Right renal cortex interstitium (tissue), 3 donors: ENCODE results near the gene KLHDC3. TPM values are rescaled to one million over a fixed set of nuclear protein-coding genes. Genes with fewer than 3 reads are reported as not detected.
"Not testable (repeated sequence)": the region's sequence is repeated elsewhere in the genome, so short reads cannot be mapped to it uniquely, and the experiment has no call there.

ENCODE experiments used
- DNase-seq, 3 donors: peaks; one replicate each; pipeline ENCODE4 v3.0.0-alpha.2; 2013; ENCODE audit warnings: low read depth in 3 of 3, low spot score in 2 of 3
- polyA plus RNA-seq, 3 donors: library from polyadenylated mRNA; unstranded; fragments of 120-200 nt; gene quantifications; one replicate each; pipeline ENCODE4 v1.2.1, GENCODE V29; 2013; ENCODE audit not compliant: insufficient read length in 3 of 3

Gene KLHDC3
- polyA plus RNA-seq, 3 donors: 90.5 to 104 (median 92.2) TPM

GRCh38 chr6:42987533-42988451 lies 26.3 kb upstream of the KLHDC3 start:
- DNase-seq: no peak

DNA sequence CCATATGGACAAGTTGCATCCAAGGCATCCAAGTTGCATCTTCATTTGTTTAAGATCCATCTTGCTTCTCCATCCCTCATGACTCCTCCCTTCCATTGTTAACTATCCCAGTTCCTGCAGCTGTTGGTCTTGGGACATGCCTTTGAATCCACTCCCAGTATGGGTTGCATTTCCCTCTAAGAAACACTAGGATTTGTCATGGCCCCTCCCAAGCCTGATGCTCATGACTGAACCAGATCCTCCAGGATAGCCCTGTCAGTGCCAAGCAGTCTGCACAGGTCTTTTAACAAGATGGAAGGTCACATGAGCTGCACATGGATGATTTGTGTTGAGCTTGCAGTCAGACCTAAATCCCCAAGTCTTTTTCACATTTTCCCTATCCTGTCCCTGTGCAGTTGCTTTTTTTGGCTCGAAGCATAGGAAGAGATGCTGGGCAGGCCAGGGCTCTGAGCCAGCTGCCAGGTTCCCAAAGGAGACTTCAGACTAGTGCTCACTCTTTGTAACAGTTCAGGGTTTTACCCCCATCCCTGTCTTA lies 25.5 kb upstream of the KLHDC3 start:
- DNase-seq: no peak

- DNase-seq: no peak
These were observed 24.1 kb upstream of the KLHDC3 start for GRCh38 chr6:42989923-42990322.

- no peak for DNase-seq
These were observed 20.6 kb upstream of the KLHDC3 start for GRCh38 chr6:42993445-42993844.

DNA sequence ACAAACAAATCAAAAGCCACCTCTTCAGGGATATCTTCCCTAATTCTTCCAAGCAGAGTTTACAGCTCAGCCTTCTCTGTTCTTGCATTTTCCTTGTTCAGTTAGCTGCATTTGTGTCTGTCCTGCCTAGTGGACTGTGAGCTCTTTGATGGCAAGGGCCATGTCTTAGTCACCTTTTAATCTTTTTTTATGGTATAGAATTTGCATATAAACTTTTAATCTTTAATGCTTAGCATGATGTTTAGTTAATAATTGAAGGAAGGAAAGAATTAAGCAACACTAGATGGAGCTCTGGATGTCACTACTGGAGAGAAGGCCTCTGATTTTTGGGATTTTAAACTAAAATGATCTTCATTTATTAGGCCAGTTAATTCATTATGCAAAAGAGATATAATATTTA lies 17.5 kb upstream of the KLHDC3 start:
- no peak for DNase-seq

DNA sequence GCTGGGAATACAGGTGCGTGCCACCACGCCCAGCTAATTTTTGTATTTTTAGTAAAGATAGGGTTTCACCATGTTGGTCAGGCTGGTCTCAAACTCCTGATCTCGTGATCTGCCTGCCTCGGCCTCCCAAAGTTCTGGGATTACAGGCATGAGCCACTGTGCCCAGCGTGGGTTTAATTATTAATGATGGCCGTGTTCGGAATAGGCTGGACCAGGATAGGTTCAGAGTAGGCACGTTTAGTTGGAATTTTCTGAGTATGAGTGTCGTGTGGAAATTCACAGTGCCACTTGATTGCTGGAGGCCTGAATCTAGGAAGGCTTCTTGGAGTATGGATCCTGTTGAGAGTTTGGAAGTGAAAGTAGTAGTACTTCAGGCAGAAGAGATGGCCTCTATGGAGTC lies 15.8 kb upstream of the KLHDC3 start:
- DNase-seq: not testable (repeated sequence)

GRCh38 chr6:43001843-43002242 lies 12.2 kb upstream of the KLHDC3 start:
- no peak for DNase-seq

GRCh38 chr6:43005844-43006243 lies 8.2 kb upstream of the KLHDC3 start:
- DNase-seq: no peak

GRCh38 chr6:43006251-43006650 lies 7.8 kb upstream of the KLHDC3 start:
- no peak for DNase-seq

GRCh38 chr6:43007126-43007525 lies 6.9 kb upstream of the KLHDC3 start:
- no peak for DNase-seq

DNA sequence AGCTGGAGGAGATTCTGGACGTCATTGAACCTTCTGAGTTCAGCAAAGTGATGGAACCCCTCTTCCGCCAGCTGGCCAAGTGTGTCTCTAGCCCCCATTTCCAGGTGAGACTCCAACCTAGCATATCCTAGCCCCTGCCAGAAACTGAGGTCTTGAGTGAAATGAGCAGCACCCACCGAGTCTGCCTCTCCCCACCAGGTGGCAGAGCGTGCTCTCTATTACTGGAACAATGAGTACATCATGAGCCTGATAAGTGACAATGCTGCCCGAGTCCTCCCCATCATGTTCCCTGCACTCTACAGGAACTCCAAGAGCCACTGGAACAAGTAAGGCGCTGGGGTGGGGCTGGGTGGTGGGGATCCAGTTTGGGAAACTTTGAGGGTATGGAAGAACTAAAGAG lies 4.9 kb upstream of the KLHDC3 start:
- DNase-seq: no peak

- no peak for DNase-seq
These were observed 2.8 kb upstream of the KLHDC3 start for GRCh38 chr6:43011207-43011606.

- DNase-seq: no peak
These were observed 1.7 kb upstream of the KLHDC3 start for GRCh38 chr6:43012364-43012763.

DNA sequence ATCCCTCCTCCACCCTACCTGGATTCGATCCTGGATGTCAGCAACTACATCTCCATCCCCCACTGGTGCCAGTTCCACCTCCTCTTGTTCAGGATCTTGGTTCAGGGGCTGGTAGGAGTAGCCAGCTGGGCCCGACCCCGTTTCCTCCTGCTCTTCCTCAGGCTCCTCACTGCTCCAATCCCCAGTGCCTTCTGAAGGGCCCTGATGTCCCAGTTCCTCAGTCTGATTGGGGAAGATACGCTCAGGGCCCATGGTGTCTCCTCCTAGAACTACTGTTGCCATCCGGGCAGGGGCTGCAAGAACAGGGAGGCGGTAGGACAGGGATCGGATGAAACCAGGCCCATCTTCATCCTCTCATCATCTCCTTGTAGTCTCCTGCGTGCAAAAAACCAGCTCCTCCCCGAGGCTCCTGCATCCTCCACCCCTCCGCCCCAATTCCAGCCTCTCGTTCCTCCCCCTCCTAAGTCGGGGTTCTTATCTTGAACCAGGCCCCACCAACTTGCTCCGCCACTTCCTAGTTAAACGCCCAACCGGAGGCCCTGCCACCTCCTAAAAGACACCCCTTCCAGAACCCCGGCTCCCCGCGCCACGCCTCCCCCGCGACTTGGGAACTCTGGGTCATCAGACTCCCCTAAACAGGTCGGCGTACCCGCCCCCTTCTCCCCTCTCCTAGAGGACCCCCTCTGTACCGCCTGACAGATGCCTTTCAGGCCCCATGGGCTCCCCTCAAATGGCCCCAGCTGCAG lies 779 bp upstream of the KLHDC3 start:
- DNase-seq: no peak

DNA sequence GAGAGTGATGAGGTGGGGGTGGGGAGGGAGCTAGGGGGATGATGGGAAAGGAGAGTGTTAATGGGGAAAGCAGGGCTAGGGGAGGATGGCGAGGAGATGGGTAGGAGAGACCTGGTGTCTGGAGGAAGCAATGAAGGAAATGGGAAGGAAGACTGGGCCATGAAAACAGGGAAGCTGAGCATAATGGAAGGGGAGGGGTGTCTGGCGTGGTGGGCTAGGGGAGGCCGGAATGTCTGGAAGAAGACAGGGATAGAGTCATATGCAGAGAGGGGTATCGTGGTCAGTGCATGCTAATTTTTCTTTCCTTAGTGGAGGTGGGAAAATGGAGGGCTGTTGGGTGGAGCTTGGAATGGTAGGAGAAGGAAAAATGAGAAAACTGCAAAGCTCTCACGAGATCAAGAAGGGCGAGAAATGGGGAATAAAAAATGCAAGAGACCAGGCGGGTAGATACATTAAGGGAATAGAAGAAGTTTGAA lies 423 bp downstream of the KLHDC3 start:
- DNase-seq: no peak

- no peak for DNase-seq
These were observed 2.3 kb downstream of the KLHDC3 start for GRCh38 chr6:43016176-43016942.

DNA sequence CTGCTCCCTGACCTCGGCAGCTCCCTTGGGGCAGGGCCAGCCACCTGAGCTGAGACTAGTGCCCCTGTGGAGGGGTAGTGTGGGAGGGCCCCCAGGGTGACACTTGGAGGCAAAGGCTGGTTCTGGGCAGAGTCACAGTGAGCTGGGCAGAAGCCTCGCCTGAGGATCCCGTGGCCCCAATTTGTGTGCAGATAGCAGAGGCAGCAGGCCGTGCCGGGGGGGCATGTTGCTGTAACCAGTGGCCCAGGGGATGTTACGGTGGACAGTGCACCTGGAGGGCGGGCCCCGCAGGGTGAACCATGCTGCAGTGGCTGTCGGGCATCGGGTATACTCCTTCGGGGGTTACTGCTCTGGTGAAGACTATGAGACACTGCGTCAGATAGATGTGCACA lies 2.9 kb downstream of the KLHDC3 start:
- DNase-seq: no peak

DNA sequence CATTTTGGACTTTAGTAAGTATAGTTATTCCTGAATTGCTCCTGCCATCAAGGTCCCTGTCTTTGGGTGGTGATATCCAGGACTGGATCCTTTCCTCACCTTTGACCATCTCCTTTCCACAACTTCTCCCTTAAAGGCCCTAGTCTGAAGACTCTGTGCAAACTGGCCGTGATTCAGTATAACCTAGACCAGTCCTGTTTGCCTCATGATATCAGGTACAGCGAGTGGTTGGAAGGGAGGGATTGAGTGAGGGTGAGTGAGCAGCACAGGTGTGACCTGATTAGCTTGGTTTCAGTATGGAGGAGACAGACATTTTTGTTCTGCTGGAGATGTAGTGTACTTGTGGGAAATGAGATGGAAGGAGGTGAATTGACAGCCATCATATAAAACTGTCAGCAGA lies 5.1 kb downstream of the KLHDC3 start:
- DNase-seq: no peak

DNA sequence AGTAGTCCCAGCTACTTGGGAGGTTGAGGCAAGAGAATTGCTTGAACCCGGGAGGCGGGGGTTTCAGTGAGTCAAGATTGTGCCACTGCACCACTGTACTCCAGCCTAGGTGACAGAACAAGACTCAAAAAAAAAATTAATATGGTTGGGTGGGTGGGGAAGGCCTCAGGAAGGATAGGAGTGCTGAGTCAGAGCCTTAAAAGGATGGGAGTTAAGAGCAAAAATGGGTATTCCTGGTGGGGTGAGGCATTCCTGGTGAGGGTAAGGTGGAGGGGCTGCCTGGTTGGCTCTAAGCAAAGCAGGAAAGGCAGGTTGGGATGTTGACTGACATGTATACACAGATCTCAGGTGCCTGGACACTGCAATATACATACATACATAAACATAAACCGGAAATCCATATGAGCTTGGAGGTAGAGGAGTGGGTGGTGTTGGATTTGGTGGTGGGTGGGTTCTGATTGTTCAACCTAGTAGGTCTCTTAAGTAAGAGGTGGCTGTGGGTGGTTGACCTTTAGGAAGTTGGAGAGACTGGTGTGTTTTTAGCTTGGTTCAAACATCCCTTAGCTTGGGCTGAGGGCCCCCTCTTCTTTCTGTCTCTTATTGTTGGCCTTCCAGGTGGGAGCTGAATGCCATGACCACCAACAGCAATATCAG lies 6.1 kb downstream of the KLHDC3 start:
- no peak for DNase-seq

DNA sequence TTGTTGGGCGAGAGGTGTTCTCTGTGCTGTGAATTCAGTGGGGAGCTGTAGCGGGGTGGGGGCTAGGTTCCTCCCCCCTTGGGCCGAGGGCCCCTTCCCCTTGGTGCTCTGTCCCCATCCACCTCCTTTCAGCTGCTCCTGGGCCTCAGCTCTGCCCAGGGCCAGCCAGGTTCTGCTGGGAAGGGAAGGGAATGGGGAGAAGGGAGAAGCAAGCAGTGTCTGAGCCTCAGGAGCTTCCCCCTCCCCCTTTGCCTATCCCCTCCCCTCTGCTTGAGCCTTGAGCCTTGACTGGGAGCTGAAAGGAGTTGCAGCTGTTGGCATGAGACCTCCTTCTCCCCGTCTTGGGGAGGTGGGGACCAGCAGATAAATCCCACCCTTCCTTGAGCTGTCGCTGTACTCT lies 6.8 kb downstream of the KLHDC3 start:
- no peak for DNase-seq
